GM21825 (cell line): ENCODE results near the gene NAXE.
"Not testable (repeated sequence)": the region's sequence is repeated elsewhere in the genome, so short reads cannot be mapped to it uniquely, and the experiment has no call there.

Experiments used
- ATAC-seq: cut with Tn5 transposase; IDR thresholded peaks from one replicate; pipeline ENCODE4 v1.9.1; 2021; ENCODE audit warnings: mild to moderate bottlenecking, moderate library complexity; ENCODE audit not compliant: unreplicated experiment

Gene NAXE

DNA sequence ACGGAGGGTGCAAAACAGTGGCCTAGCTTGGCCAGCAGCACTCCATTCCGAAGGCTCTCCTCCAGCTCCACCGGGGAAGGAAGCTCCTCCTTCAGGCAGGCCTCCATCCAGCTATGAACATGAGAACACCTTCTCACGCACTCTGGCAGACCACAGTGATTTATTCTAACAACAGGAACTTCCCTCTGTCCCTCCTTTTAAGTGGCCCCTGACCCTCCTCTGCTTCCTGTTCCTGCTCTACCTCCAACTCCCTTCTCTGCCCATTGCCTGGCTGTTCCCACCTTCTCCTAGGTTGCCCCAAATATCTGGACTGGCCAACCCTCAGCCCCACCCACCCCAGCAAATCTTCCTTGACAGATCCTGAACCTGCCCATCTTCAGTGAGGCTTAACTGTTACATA is 25.1 kb upstream of the NAXE start:
- no peak for ATAC-seq

DNA sequence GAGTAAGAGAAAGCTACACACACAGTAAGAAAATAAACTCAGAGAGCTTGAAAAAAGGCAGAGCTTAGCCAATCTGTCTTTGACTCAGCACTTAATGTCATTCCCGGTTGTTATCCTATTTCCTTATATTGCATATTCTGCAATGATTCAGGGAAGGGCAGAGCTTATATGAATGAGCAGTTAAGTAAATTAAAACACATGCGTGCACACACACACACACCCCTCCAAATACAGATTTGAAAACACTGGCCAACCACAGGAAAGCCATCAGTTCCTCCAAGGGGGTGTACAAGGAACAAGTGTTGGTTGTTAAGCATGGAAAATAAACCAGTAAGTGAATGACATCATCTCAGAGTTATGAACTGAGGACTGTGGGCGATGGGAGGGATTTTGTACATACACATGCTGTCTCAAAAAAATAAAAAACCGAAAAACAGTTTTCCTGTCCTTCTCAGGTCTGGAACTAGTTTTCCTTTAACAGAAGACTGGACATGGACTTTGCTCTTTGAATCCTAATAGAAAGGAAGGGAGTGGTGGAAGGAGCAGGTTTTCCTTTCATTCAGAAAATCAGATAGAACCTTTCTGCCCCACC is 20.2 kb upstream of the NAXE start:
- ATAC-seq = no peak

DNA sequence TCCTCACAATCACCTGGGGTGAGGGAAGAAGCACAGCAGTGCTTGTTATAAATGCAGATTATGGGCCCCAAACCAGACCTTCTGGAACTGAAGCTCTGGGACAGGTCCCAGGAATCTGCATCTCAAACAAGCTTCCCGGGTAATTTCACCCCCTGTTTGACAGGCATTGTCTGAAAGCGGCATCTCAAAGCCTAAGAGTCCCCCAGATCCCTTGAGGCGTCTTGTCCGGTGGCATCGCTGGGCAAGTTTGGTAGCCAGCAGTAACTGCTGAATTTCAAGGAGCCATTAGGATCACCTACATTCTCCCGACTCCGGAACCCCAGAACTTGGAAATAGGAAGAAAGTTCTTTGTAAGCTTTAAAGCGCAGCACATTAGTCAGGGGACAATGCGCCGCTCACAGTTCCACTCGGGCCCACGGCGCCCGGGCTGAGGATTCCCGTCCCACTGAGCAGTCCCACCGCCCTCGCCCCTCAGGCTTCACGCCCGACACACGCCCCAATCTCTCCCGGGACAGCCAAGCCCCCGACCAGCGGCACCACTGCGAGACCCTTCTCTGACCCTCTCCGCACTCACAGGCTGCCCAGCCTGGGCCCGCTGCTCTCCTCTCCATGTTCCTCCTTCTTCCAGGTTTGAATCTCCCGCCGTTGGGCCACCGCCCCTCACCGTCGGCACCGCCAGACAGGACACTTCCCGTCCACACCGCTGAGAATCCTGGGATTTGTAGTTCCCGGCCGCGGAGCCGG is 19.5 kb upstream of the NAXE start, which contains the start of gene IQGAP3:
TSS of gene IQGAP3 (minus strand) at position 647 of the 744 bp plus-strand sequence. CDS start at position 611, 36 bp downstream.
- ATAC-seq = peak; percentile 73

DNA sequence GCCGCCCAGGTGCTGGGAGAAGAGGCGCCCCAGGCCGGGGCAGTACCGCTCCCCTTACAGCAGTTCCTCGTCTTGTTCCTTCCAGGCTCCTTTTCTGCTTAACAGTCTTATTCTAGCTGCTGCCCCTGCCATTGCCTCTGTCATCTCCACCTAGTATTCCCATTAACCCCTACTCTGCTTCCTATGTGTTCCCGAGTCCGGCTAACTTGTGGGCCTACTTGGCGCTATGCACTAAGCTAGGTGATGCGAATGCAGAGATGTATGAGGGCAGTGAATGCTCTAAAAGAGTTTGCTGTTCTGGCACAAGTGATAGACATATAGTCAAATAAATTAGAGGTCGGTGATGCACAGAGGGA is 18.9 kb upstream of the NAXE start:
- no peak for ATAC-seq

DNA sequence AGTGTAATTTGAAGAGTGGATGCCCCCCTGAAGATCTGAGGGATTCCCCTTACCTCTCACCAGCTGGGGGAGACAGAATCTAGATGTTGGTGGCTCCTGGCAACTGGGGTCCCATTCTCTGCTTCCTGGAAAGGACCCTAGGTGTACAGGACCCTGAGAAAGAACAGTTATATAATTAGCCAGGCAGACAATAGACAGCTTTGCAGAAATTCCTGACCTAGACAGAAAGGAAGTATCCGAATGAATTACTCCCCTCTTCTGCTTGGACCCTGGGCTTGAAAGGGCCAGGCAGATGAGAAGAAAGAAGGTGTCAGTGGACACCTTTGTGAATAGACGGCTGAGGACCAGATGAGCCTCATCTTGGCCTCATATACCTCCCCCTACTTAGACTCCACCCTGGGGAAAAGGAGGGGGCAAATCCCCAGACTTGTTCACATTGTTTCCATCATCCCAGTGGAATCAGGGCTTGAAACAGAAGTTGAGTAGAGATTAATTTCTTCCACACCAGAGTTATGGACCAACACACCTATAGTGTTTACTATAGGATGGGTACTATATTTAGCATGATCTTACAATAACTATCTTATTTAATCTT is 17.4 kb upstream of the NAXE start:
- ATAC-seq = no peak

DNA sequence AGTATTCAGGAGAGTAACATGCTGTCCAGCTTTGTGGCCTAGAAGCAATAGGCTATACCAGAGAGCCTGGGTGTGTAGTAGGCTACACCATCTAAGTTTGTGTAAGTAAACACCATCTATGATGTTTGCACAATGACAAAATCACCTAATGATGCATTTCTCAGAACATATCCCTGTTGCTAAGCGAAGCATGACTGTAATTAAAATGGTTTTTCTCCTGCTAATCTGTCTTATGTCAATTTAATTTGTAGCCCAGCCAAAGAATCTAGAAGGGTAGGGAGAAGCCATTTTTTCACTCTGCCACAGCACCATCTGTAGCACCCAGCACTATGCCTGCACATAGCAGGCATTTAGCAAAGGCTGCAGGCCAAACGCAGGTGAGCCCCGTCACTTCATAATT is 14.0 kb upstream of the NAXE start:
- ATAC-seq = no peak

DNA sequence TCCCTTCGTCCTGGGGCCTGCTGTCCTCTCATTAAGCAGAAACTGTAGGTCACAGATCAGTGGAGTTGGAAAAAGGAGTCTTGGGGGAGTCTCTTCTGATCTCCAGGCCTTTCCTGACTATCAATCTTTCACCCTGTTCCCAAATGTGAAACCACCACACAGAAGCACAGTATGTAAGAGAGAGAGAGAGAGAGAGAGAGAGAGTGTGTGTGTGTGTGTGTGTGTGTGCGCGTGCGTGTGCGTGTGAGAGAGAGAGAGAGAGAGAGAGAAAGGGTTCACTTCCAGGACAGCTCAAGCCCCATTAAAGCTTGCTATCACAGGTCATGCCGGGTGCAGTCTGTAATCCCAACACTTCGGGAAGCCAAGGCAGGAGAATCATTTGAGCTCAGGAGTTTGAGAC is 13.5 kb upstream of the NAXE start:
- ATAC-seq = no peak

DNA sequence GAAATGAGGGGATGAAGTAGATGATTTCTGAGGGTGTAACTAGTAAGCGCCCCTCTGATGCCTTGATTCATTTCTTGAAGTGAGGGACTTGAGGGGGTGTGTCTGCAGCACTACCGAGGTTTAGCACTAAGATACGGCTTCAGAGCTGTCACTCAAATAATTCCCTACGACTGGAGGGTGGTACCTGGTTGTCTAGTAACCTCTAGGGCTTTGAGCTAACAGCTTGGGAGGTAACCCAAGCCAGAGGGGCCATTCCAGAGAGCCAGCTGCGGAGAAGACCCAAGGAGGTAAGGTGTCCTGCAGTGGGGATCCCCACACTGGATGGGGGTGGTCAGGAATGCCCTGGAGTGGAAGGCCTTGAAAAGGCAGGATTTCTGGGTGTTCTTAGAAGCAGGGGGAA is 12.1 kb upstream of the NAXE start, which contains the start of gene TTC24:
TSS of gene TTC24 (plus strand) at position 252 of the 400 bp plus-strand sequence. CDS start 1,642 bp downstream, outside the sequence.
- ATAC-seq = no peak

DNA sequence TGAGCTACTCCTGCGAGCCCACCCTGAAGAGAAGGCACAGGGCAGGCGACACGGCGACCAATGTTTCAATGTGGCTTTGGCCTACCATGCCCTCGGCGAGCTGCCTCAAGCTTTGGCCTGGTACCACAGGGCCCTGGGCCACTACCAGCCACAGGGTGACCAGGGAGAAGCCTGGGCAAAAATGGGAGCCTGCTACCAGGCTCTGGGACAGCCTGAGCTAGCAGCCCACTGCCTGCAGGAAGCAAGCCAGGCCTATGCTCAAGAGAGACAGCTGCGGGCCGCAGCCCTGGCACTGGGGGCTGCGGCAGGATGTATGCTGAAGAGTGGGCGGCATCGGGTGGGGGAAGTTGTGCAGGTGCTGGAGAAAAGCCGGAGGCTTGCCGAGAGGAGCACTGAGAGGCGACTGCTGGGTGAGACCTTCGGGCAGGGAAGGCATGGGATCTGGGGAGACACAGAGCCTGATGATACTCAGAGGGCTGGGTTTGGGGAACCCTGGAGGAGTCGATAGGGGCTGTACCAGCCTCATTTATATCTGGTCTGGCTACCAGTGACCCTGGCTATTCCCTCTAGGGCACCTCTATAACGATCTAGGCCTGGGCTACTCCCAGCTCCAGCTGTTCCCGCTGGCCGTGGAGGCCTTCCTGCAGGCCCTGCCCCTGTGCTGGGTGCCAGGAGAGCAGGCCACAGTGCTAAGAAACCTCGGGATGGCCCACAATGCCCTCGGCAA is 9.8 kb upstream of the NAXE start:
- no peak for ATAC-seq

DNA sequence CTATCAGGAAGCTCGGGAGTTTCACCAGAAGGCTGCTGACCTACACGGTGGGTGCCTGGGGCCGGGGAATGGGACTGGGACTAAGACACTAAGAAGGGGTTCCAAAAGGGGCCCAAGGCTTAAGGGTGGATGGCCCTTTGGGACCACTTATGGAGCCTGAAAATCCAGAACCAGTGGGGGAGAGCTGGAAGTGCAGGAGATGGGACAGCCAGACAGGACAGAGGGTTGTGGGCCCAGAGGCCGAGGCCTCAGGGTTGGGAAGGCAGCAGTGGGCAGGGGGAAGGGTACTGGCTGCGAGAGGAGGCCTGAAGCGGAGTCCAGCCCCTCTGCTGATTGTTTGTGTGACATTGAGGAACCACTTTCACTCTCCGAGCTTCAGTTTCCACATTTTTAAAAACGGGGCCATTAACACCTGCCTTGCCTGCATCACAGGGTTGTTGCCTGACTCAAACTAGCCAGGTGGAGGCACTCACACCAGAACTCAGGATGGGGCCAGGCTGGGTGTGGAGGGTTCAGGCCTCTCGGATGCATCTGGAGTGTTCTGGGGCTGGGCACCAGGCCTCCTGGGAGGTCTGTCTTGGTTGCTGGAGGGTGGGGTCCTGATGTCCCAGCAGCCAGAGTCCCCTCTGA is 9.1 kb upstream of the NAXE start:
- ATAC-seq = no peak

DNA sequence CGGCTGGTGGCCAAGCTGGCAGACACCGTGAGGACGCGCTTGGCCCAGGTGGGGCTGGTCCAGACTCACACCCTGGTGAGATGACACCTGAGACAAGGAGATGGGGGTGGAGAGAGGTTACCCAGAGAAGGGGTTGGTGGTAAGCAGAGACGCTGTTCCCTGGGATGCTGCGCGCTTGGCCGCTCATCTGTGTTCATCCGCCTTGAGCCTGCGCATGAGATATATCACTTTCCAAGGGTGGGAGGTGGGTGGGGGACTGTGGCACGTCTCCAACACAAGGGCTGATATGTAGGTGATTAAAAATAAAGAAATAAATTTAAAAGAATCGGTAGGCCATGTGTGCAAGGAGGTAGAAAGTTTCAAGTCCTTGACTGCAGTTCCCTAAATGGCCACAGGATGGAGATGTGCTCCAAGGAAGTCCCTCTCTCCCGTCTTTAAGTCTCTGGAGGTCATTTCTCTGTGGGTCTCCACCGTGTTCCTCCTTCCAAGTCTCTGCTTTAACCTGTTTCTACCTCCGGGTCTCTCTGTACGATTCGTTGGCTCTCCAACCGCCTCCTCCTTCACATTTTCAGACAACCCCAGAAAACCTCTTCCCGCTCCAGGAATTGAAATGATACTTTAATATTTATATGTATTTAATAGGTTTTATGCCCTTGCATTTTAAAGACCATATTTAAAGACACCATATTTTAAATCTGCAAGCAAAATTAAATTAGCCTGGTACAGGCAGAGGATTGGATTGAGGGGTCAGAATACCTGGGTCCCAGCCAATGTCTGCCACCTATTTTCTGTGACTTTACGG is 7.6 kb upstream of the NAXE start:
- no peak for ATAC-seq

DNA sequence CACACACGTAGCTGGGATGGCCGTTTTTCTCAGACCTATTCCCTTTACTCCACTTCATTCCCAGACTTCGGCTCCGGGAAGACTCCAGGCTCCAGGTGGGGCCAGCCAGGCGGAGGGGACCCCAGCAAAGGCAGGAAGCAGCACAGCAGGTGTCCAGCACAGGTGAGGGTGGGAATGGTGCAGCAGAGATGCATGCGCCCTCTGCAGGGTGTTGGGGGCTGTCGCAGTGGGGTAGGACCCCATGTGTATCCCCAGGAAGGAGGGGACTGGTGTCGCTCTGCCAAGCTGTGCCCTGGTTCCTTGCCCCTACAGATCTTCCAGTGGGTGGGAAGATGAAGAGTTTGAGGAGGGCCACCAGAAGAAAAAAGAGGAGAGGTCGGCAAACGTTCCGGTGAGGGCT is 6.8 kb upstream of the NAXE start:
- ATAC-seq = no peak

DNA sequence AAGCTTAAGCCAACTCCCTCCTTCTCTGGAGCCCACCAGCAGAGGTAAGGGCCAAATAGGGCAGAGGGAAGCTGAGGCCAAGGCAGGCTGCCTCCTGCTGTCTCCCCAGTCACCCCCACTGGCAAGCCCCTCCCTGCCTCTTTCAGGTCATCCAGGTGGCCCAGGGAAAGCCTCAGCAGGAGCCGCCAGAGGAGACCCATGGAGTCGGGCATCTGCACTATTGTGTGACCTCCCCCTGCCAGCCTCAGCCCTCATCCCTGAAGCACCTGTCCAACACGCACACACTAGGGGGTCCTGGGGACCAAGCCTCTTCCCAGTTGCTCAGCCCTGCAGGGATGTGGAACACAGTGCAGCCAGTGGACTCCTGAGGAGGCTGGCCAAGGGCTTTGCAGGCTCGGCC is 5.3 kb upstream of the NAXE start:
- no peak for ATAC-seq

DNA sequence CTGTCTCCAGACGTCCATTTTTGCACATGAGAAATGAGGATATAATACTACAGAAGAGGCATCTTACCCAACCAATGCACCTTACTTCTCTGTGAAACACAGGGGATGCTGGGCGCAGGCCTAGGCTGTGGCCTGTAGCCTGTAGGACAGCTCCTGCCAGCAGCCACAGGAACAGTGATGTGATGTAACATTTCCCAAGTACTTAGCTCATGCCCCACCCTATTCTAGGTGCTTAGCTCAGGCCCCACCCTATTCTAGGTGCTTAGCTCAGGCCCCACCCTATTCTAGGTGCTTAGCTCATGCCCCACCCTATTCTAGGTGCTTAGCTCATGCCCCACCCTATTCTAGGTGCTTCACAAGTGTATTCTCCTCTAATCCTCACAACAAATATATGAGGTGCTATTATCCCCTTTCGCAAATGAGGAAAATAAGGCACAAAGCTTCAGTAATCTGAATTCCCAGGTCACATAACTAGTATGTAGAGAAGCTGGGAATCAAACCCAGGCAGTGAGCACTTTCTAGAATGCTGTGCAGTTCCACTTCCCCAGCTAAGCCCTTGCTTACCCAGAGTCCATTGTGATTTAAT is 4.6 kb upstream of the NAXE start:
- ATAC-seq = no peak

DNA sequence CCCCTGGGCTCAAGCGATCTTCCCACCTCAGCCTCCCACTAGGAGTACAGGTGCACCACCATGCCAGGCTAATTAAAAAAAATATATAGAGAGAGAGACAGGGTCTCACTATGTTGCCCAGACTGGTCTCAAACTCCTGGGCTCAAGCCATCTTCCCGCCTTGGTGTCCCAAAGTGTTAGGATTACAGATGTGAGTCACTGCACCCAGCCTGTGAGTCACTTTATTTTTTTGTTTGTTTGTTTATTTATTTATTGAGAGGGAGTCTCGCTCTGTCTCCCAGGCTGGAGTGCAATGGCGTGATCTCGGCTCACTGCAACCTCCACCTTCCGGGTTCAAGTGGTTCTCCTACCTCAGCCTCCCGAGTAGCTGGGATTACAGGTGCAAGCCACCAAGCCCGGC is 3.6 kb upstream of the NAXE start:
- ATAC-seq = not testable (repeated sequence)

DNA sequence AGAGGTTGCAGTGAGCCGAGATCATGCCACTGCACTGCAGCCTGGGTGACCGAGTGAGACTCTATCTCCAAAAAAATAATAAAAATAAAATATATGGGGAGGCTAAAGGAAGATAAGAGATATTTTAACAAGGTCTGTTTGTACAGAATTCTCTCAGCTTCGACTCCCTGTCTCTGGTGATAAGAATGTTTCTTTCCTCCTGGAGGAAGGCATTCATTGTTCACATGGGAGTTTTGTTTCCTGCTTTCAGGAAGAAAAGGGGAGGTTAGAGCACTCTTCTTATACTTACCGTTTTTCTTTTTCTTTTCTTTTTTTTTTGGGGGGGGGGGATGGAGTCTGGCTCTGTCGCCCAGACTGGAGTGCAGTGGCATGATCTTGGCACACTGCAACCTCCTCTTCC is 2.0 kb upstream of the NAXE start:
- no peak for ATAC-seq

DNA sequence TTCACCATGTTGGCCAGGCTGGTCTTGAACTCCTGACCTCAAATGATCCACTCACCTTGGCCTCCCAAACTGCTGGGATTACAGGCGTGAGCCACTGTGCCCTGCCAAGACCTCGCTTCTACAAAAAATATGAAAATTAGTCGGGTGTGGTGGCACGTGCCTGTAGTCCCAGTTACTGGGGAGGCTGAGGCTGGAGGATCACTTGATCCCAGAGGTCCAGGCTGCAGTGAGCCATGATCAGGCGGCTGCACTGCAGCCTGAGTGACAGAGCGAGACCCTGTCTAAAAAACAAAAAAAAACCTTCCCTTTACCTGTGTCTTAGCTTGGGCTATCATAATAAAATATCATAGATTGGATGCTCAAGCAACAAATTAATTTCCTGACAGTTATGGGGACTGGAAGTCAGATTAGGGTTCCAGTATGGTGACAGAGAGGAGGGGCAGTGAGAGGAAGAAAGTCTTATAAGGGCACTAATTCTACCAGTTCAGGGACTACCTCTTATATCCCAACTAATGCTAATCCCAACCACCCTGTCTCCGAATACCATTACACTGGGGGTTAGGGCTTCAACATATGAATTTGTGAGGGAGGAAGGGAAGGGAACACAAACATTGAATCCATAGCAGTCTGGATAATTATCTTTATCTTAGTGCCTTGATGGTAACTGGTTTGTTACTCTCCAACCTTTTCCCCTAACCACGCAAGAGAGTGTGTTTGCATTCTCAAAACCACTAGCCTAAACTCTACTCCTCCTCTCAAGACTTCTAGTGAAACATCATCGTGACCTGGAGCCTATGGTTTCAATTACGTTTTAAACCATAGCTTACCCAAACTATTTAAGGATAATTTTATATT is 1.0 kb upstream of the NAXE start:
- ATAC-seq = no peak

DNA sequence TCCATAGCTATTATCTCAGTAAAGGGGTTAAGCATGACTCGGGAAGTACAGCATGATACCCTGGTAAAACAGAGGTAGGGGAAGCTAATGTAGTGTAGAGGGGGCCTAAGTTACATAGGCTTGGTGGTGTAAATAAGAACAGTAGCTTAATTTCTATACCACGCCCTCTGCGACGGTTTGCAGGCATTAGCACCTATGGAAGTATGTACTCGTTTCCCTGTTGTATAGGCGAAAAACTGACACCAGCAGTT is 470 bp upstream of the NAXE start:
- ATAC-seq = no peak

DNA sequence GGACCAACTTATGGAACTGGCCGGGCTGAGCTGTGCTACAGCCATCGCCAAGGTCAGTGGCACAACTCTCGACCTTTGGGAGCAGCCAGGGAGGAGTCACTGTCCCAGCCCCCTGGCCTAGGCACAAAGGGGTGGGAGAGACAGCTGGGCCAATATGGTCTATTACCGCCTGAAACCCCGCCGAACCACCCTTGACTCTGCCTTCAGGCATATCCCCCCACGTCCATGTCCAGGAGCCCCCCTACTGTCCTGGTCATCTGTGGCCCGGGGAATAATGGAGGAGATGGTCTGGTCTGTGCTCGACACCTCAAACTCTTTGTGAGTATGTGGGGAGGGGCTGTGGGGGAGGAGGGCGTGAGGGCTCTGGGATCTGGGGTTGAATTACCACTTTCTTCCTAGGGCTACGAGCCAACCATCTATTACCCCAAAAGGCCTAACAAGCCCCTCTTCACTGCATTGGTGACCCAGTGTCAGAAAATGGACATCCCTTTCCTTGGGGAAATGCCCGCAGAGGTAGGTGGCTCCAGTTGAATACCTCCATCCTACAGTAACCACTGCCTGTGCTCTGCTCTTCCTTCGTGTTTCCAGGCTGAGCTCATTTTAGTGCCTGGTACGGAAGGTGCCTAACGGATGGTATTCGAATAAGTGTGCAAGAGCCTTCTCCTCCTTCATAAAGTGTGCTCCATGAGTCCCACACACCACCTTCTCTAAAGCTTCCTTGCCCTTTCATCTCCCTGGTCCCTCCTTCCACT is 758 bp downstream of the NAXE start:
- ATAC-seq = no peak
